GM20431 (cell line): ENCODE results near the gene ASAP2.

Experiments
- in situ Hi-C: fragments of 300-500 bp; cut with MseI, MboI; formaldehyde crosslinking; loops from one replicate; pipeline ENCODE4 v1.15.0; 2020; ENCODE audit warnings: low sequenced_read_pairs; ENCODE audit not compliant: unreplicated experiment

The ASAP2 gene

DNA sequence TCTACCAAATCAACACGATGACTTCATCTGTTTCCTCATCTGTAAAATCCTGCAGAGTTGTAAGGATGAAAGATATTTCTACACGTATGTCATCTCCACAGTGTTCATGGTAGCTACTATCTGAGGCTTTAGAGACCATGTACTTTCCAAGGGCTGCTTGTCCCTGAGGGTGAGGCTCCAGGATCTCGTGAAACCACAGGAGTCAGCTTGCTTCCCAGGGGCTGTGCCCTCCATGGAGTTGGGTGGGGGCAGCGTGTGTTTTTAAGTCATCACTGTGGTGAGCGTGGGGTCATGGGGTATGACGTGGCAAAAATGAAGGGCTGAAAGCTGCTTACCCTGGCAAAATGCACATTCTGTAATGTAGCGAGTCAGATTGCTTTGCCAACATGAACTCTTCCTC, 81.6 kb downstream of the ASAP2 start:
- in situ Hi-C loops: no loop called here

GRCh38 chr2:9288681-9289338, 82.2 kb downstream of the ASAP2 start:
- in situ Hi-C loops: no loop called here

DNA sequence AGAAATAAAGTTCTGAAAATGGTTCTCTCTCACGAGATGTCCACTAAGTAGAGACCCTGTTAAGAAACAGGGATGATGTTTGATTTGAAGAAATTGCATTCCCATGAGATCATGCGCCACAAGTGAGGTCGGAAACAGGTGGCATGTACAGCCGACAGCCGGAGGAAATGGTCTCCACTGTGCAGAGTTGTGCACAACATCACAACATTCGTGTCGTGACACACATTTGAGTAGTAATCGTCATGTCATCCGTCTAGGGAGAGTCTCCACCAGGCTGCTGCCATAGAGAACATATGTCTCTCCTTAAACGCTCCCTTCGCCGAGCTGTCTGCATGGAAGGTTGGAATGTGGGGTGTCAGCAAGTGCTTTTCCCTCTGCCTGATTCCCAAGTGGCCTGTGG, 84.7 kb downstream of the ASAP2 start:
- in situ Hi-C loops: no loop called here

GRCh38 chr2:9291866-9292265, 85.3 kb downstream of the ASAP2 start:
- in situ Hi-C loops: no loop called here

- in situ Hi-C loops: no loop called here
These were observed 85.8 kb downstream of the ASAP2 start for GRCh38 chr2:9292426-9292825.

DNA sequence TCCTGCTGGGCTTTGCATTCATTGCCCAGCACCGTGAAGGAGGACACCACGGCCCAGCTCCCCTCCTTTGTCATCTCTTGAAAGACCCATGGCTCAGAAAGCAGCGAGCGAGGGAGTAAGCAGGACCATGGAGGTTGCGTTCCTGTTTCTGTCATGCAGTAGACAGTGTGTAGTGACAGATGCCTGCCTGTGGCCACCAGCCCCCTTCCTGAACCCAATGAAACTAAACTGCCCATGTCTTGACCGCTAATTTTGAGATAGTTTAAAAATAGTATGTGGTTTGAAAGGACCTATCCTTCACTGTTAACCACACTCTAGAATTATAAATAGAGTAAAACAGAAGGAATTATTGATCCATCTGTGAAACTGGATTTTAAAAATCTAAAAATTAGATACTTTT, 88.2 kb downstream of the ASAP2 start:
- in situ Hi-C loops: no loop called here

DNA sequence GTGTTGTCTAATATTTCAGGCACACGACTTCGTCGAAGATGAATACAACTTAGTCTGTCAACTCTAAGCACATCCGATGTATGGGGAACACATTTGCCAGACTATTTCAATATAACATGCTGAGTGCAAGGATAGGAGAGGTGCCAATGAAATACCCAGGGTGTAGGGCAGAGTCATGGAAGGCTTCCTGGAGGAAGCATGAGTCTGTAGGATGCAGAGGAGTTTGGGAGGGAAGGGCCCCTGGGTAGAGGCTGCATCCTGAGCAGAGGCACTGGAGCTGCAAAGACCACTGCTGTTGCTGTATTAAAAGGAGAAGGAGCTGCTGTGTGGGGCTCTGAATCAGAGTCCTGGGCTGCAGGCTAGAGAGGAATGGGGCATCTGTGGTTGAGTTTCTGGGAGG, 89.9 kb downstream of the ASAP2 start:
- in situ Hi-C loops: no loop called here

DNA sequence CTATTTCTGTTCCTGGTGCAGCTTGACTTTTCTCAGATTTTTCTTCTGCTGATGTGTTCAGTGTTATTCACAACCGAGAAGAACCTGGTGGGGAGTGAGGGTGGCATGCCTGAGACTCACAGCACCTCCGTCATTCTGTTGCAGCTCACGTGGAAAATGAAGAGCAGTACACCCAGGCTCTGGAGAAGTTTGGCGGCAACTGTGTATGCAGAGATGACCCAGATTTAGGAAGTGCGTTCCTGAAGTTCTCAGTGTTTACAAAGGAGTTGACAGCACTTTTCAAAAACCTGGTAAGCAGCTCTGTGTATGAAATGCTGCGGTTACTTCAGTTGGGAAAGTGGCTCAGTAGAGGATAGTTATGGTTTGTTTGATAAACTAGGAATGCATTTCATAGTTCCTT, 90.5 kb downstream of the ASAP2 start:
- in situ Hi-C loops: no loop called here

GRCh38 chr2:9297807-9298206, 91.2 kb downstream of the ASAP2 start:
- in situ Hi-C loops: no loop called here

DNA sequence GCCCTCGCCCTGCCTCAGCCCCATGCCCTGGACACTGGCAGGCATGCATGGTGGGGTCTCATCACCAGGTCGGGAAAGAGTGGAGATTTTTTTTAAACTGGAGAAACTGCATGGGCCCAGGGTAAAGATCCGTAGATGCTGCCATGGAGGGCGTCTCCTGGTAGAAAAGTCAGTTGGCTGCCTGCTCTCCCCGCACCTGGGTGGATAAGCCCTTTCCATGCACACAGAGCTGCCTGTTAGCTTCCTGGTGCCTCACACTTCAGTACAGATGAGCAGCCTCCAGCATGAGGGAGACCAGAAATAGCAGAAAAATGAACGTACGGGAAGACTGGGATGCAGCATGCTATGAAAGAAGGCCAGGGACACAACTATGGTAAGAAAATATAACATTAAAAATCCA, 92.0 kb downstream of the ASAP2 start:
- in situ Hi-C loops: no loop called here

GRCh38 chr2:9299161-9300100, 92.8 kb downstream of the ASAP2 start:
- in situ Hi-C loops: no loop called here

GRCh38 chr2:9300214-9300613, 93.6 kb downstream of the ASAP2 start:
- in situ Hi-C loops: no loop called here

DNA sequence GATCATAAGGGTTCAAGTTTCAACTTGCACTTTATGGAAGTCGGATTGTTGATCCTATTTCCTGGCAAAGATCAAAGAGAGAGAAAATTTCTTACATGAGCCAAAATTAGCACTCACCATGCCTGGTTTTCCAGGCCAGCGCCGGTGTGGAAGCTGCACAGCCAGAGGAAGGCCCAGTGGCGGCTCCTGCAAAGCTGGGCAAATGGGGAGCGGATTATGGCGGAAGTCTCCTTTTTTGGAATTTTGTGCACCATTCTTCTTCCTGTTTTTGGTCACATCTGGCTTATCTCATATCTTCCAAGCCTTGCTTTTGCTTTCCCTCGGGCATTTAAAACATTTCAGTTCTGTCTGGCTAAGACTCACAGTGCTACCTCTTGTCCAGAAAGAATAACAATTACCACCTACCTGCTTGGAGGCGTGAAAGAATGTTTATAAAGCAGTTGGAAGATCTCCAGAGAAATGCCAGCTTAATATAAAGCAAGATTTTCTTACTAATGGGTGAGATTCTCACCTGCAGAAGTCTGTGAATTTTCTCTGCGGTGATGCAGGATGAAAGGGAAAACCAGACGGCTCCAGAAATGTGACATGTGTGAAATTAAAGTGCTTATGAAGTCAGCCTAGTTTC, 94.3 kb downstream of the ASAP2 start:
- in situ Hi-C loops: no loop called here

GRCh38 chr2:9302755-9303154, 96.1 kb downstream of the ASAP2 start:
- in situ Hi-C loops: no loop called here

DNA sequence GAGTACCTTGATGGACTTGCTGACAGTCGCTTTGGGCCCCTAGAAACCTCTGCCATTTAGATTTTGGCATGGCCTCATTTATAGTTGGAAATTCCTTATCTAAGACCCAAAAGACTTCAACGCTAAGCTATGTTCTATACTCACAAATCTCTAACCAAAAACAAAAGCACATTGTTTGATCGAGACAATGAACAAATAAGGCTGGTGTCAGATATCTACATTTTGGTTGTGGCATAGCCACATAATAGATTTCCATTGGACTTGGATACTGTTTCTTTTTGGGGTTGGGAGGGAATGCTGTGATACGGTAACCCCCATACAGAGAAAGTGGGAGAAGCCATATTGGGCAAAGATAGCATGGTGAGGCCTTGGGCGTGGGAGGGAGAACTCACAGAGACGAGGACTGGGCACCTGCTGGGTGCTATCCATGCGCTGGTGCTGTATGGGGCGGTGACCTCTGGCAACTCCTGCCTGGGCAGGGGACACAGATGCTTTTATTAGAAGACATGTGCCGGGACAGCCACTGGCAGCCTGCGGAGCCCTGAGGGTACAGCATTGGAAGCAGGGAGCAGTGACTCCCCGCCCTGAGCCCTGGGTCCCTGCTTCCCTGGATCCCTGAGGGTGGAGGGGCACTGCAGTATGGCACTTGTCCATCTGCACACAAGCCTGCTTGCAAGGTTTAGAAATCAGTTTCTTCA, 97.1 kb downstream of the ASAP2 start:
- in situ Hi-C loops: no loop called here

GRCh38 chr2:9306911-9307310, 100.3 kb downstream of the ASAP2 start:
- in situ Hi-C loops: no loop called here

DNA sequence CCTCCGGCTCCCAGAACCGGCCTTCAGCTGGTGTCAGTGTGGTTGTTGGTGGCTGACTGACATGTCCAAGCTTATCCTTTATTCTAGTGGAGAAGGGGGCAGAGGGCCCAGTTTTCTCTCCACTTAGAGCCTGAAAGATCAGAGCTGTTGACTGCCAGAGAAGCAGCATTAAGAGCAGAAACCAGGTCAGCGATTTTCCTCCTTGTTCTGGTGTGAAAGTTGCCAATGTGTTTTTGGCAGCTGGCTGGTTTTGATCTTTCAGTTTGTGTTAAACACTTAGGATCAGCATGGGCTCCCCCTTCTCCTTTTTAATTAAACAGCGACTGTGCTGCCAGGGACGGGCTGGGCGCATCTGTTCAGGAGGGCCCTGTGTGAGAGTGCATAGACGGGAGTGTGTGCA, 100.9 kb downstream of the ASAP2 start:
- in situ Hi-C loops: no loop called here

GRCh38 chr2:9308186-9308955, 101.8 kb downstream of the ASAP2 start:
- in situ Hi-C loops: no loop called here

DNA sequence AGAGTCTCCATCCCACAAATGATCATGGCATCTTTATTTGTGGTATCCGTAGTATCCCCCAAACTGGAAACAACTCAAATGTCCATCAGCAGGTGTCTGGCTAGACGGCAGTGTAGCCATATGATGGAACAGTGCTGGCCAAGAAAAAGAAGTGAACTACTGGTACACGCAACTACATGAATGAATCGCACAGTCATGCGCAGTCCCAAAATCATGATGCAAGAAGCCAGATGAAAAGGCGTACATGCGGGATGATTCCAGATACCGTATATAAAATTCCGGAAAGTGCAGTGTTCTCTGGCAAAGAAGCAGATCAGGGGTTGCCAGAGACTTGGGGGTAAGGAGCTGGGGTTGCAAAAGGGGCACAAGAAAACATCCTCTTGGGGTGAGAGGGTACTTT, 102.5 kb downstream of the ASAP2 start:
- in situ Hi-C loops: no loop called here

DNA sequence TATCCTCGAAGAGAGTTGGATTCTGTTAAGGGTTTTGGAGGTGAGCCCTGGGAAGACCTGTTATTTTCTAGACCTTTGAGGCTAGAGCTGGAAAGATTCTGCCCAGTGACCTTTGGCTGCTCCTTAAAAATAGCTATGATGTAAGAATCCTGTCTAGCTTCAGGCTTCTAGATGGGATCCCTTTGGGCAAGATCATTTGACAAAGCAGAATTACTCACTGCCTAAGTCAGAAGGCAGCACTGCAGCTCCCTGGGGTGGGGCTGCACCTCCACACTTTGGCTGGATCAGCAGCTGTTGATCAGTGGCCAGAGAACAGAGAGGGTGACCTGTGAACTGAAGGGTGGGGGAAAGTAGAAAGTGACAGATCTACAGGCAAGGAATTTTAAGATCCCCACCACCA, 103.8 kb downstream of the ASAP2 start:
- in situ Hi-C loops: no loop called here
